Trophoblast cell (in vitro differentiated cells and primary cell): Measurements from ENCODE around the gene UVRAG.

Experiments used
- DNase-seq, 2 donors: peaks; one replicate each; pipeline ENCODE4 v3.0.0-alpha.2; 2016
- H2AFZ ChIP-seq: 2 replicates; pipeline ENCODE4 v1.6.1; 2013; ENCODE audit warnings: low read length, moderate library complexity, mild to moderate bottlenecking; ENCODE audit not compliant: insufficient read depth, poor library complexity
- H2AK5ac ChIP-seq: 2 replicates; pipeline ENCODE4 v1.6.1; 2013; ENCODE audit warnings: mild to moderate bottlenecking, low read length
- H2BK120ac ChIP-seq: 2 replicates; pipeline ENCODE4 v1.6.1; 2013; ENCODE audit warnings: low read length, mild to moderate bottlenecking, moderate library complexity; ENCODE audit not compliant: insufficient read depth, poor library complexity
- H2BK12ac ChIP-seq: 2 replicates; pipeline ENCODE4 v1.6.1; 2013; ENCODE audit warnings: mild to moderate bottlenecking, low read length, moderate library complexity
- H2BK5ac ChIP-seq: 2 replicates; pipeline ENCODE4 v1.6.1; 2013; ENCODE audit warnings: low read length, low read depth, moderate library complexity, mild to moderate bottlenecking; ENCODE audit not compliant: poor library complexity
- H3K14ac ChIP-seq: 2 replicates; pipeline ENCODE4 v1.6.1; 2013; ENCODE audit warnings: mild to moderate bottlenecking, low read length
- H3K18ac ChIP-seq: 2 replicates; pipeline ENCODE4 v1.6.1; 2013; ENCODE audit warnings: mild to moderate bottlenecking, low read length
- H3K23ac ChIP-seq: 2 replicates; pipeline ENCODE4 v1.6.1; 2013; ENCODE audit warnings: low read length
- H3K27ac ChIP-seq: 2 replicates; pipeline ENCODE4 v1.5.1; 2013; ENCODE audit warnings: low read depth, mild to moderate bottlenecking, inconsistent platforms, low read length, moderate library complexity
- H3K27me3 ChIP-seq: 2 replicates; pipeline ENCODE4 v1.6.1; 2013; ENCODE audit warnings: inconsistent platforms, mild to moderate bottlenecking, low read length, moderate library complexity; ENCODE audit not compliant: insufficient read depth
- H3K36me3 ChIP-seq, 2 experiments: 1 replicate in 1 of 2; 2 replicates in 1 of 2; pipeline ENCODE4 v1.6.1; 2013; ENCODE audit warnings: low read length in 2 of 2, mild to moderate bottlenecking in 2 of 2, moderate library complexity in 1 of 2; ENCODE audit not compliant: insufficient read depth in 2 of 2, control insufficient read depth in 1 of 2
- H3K4ac ChIP-seq: 2 replicates; pipeline ENCODE4 v1.6.1; 2013; ENCODE audit warnings: low read depth, mild to moderate bottlenecking, low read length, moderate library complexity
- H3K4me1 ChIP-seq, 2 experiments: 1 replicate in 1 of 2; 2 replicates in 1 of 2; pipeline ENCODE4 v1.6.1; 2013; ENCODE audit warnings: low read length in 2 of 2, mild to moderate bottlenecking in 2 of 2, moderate library complexity in 1 of 2; ENCODE audit not compliant: insufficient read depth in 2 of 2, control insufficient read depth in 1 of 2
- H3K4me2 ChIP-seq: 2 replicates; pipeline ENCODE4 v1.6.1; 2013; ENCODE audit warnings: inconsistent platforms, mild to moderate bottlenecking, low read length, moderate library complexity
- H3K4me3 ChIP-seq: 2 replicates; pipeline ENCODE4 v1.5.1; 2013; ENCODE audit warnings: mild to moderate bottlenecking, low read depth, low read length, inconsistent platforms
- H3K79me1 ChIP-seq: one replicate; pipeline ENCODE4 v1.6.1; 2013; ENCODE audit warnings: low read length
- H3K79me2 ChIP-seq: 2 replicates; pipeline ENCODE4 v1.6.1; 2013; ENCODE audit warnings: low read length, mild to moderate bottlenecking; ENCODE audit not compliant: control insufficient read depth, insufficient read depth, poor library complexity
- H3K9ac ChIP-seq: 2 replicates; pipeline ENCODE4 v1.6.1; 2013; ENCODE audit warnings: mild to moderate bottlenecking, low read length
- H3K9me3 ChIP-seq: 2 replicates; pipeline ENCODE4 v1.6.1; 2013; ENCODE audit warnings: low read depth, mild to moderate bottlenecking, control low read depth, inconsistent platforms, low read length; ENCODE audit not compliant: insufficient read depth
- H4K12ac ChIP-seq: 2 replicates; pipeline ENCODE4 v1.6.1; 2013; ENCODE audit warnings: low read depth, mild to moderate bottlenecking, low read length, moderate library complexity
- H4K8ac ChIP-seq: 2 replicates; pipeline ENCODE4 v1.6.1; 2013; ENCODE audit warnings: low read depth, mild to moderate bottlenecking, low read length, moderate library complexity
- H4K91ac ChIP-seq: one replicate; pipeline ENCODE4 v1.6.1; 2013; ENCODE audit warnings: low read depth, mild to moderate bottlenecking, low read length, moderate library complexity
- WGBS: extraction: QIAGEN DNeasy Blood & Tissue Kit; methylation state at CpG from one replicate; pipeline ENCODE4 v1.1.7; 2013; ENCODE audit warnings: missing lambda C conversion rate; ENCODE audit not compliant: insufficient read length, insufficient coverage; ENCODE audit errors: extremely low coverage; 5-methylcytosine and 5-hydroxymethylcytosine counted together

The UVRAG gene

DNA sequence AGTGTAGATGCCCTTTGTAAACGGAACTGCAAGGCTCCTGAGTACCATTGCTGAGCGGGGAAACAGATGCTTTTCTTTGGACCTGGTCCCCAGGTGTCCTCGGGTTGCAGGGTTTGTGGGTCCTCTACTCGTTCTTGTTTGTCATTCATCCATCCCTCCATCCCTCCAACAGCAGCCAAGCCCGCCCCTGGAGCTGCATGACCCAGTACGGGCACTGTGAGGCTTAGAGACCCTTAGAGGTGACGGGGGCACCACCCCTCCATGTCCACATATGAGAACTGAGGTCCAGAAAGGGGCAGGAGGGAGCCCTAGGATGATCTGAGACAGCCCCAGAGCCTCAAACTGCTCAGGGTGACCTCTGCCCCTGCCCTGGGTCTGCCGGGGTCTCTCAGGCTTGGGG lies 345.8 kb downstream of the UVRAG start:
- H3K27me3 ChIP-seq: no peaks in the 10 kb centered on the region
- H4K12ac ChIP-seq: no peak overlapping the region
- H3K14ac ChIP-seq: no peak overlapping the region
- no peak overlapping the region for H4K8ac ChIP-seq
- no peak overlapping the region for H3K4ac ChIP-seq
- H3K4me1 ChIP-seq: peaks cover 8 to 10% of the 10 kb centered on the region in 2 experiments
- no peak overlapping the region for H2AFZ ChIP-seq
- no CpG with 5 or more reads among the region's 8 CpGs for WGBS
- H3K4me3 ChIP-seq: no peak overlapping the region
- no peak overlapping the region for H3K18ac ChIP-seq
- no peak overlapping the region for H3K9ac ChIP-seq
- no peak overlapping the region for H3K4me2 ChIP-seq
- no peak overlapping the region for H3K27ac ChIP-seq
- peaks cover 4% of the 10 kb centered on the region for H3K79me1 ChIP-seq
- no peak overlapping the region for H3K23ac ChIP-seq
- H2BK5ac ChIP-seq: no peak overlapping the region
- no peak for DNase-seq
- H2BK120ac ChIP-seq: no peak overlapping the region
- peaks cover 2% of the 10 kb centered on the region for H3K79me2 ChIP-seq
- no peaks in the 10 kb centered on the region for H3K36me3 ChIP-seq
- peaks cover 6% of the 10 kb centered on the region for H3K9me3 ChIP-seq
- H2BK12ac ChIP-seq: no peak overlapping the region
- H2AK5ac ChIP-seq: no peak overlapping the region
- no peak overlapping the region for H4K91ac ChIP-seq

DNA sequence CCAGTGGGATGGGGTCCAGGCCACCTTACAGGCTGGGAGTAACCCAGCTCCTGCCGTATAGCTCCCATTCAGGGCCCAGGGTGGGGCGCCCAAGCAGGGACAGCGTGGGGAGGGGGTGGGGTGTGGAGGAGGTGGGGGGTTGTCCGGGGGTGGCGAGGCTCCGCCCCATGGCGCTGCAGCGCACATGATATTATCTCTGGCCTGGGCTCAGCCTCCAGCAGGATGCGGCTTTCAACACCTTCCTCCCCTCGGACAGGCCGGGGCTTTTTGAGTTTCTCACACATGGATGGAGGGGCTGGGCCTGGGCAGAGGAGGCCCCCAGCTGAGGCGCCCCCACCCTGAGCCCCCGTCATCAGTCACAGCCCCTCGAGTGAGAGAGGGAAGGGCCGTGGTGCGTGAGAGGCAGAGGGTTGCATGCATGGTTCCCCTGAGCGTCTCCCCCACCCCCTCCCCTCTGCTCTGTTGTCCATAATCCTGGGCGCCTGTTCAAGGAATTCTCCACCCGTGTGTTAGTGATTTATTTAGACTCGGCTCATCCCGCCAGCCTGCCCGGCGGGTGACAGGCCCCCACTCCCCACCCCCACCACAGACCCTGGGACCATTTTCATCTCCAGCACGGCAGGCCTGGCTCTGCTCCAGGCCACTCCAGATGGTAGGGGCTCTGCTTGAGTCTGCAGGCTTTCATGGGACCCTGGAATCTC lies 346.4 kb downstream of the UVRAG start:
- H3K9me3 ChIP-seq: peaks cover 6% of the 10 kb centered on the region
- no peak overlapping the region for H3K4ac ChIP-seq
- no peak overlapping the region for H3K4me2 ChIP-seq
- H3K23ac ChIP-seq: no peak overlapping the region
- DNase-seq: no peak
- H2AK5ac ChIP-seq: no peak overlapping the region
- no peak overlapping the region for H2BK12ac ChIP-seq
- H2BK5ac ChIP-seq: no peak overlapping the region
- peaks cover 7 to 9% of the 10 kb centered on the region in 2 experiments for H3K4me1 ChIP-seq
- no peak overlapping the region for H2BK120ac ChIP-seq
- H3K18ac ChIP-seq: no peak overlapping the region
- H3K14ac ChIP-seq: no peak overlapping the region
- no peak overlapping the region for H2AFZ ChIP-seq
- no peak overlapping the region for H4K91ac ChIP-seq
- no peak overlapping the region for H3K27ac ChIP-seq
- H3K79me1 ChIP-seq: peaks cover 2% of the 10 kb centered on the region
- no CpG with 5 or more reads among the region's 24 CpGs for WGBS
- no peak overlapping the region for H4K12ac ChIP-seq
- peaks cover 2% of the 10 kb centered on the region for H3K79me2 ChIP-seq
- H3K36me3 ChIP-seq: no peaks in the 10 kb centered on the region
- no peak overlapping the region for H3K9ac ChIP-seq
- no peak overlapping the region for H4K8ac ChIP-seq
- H3K4me3 ChIP-seq: no peak overlapping the region
- H3K27me3 ChIP-seq: no peaks in the 10 kb centered on the region

DNA sequence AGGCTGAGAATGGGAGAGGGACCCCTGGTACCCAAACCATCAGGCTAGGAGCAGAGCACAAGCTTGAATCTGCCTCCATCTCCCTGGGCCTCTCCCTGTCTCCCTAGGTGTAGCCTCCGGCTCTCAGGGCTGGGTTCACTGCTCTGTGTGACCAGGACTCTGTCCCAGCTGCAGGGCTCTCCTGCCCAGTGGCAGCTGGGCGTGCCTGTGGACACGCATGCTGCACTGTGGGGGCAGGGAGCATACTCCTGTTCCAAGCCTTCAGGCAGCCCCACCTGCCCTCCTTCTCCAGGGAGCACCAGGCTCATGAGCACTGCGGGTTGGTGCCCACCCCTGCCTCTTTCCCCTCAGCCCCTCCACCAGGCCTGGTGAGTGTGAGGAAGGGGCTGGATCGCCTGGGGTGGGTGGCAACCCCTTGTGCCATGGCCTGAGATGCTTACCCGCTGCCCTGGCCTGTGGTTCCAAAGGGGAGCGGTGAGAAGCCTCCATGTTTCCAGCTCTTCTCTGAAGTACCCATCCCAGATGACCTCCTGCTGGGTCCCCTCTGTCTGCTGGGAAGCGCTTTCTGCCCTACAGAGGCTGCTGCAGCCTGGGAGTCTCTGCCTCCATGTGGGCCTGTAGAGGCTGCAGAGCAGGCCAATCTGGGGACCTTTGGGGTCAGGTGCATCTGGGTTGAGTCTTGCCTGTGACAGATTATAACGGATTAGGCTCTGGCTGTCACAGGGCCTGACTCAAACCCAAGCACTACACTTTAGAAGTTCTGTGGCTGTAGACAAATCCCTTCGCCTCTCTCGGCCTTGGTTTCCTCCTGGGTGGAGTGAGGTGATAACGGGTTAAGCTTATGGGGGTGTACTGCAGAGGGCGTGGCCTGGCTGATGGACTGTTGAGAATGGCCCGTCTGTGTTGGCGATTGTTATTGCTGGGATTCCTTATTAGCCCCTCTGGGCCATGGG lies 347.6 kb downstream of the UVRAG start:
- no peak overlapping the region for H3K4me3 ChIP-seq
- no peak overlapping the region for H2BK120ac ChIP-seq
- no peaks in the 10 kb centered on the region for H3K36me3 ChIP-seq
- H3K79me1 ChIP-seq: no peaks in the 10 kb centered on the region
- no peak overlapping the region for H4K91ac ChIP-seq
- H4K12ac ChIP-seq: no peak overlapping the region
- no peak overlapping the region for H3K14ac ChIP-seq
- no peak overlapping the region for H3K23ac ChIP-seq
- no peak overlapping the region for H3K4me2 ChIP-seq
- H2AFZ ChIP-seq: no peak overlapping the region
- H3K18ac ChIP-seq: no peak overlapping the region
- H2BK12ac ChIP-seq: no peak overlapping the region
- H3K4me1 ChIP-seq: peaks cover 0 to 2% of the 10 kb centered on the region in 2 experiments
- H4K8ac ChIP-seq: no peak overlapping the region
- no peaks in the 10 kb centered on the region for H3K79me2 ChIP-seq
- WGBS: no CpG with 5 or more reads among the region's 15 CpGs
- no peaks in the 10 kb centered on the region for H3K27me3 ChIP-seq
- no peak for DNase-seq
- no peak overlapping the region for H2BK5ac ChIP-seq
- no peak overlapping the region for H3K9ac ChIP-seq
- H3K9me3 ChIP-seq: peaks cover 6% of the 10 kb centered on the region
- no peak overlapping the region for H3K27ac ChIP-seq
- no peak overlapping the region for H2AK5ac ChIP-seq
- H3K4ac ChIP-seq: no peak overlapping the region

DNA sequence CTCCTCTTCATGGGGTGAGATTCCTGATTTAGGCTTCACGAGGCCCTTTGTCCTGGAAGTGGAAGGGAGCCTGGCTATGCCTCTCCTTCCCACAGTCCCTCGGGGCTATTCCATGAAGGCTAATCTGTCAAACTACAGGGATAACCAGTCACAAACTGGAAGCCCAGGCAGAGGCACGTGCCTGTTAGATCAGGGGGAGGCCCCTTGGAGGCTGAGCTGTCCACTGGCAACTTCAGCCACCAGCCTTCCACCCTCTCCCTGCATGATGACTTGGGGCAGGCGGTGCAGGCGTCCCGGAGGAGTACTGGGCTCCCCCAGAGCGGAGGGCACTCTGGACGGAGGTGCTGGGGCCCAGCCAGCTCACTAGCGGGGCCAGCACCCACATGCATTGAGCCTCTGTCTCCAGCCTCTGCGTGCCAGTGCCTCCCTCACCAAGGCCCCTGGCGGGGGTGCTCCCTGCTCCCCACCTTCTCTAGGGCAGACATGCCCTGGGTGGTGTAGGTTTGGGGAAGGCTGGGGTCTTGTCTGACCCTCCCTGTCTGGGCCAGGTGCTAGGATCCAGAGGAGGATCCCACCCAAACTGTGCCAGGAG lies 348.4 kb downstream of the UVRAG start:
- Histone ChIP-seq H4K91ac (no peak overlapping the region), H2BK5ac (no peak overlapping the region), H3K79me2 (no peaks in the 10 kb centered on the region), H3K4me2 (no peak overlapping the region), H3K4ac (no peak overlapping the region), H3K27me3 (no peaks in the 10 kb centered on the region), H3K23ac (no peak overlapping the region), H3K4me1 (peaks cover 0 to 2% of the 10 kb centered on the region in 2 experiments), H3K4me3 (no peak overlapping the region), H3K18ac (no peak overlapping the region), H2BK12ac (no peak overlapping the region), H3K79me1 (no peaks in the 10 kb centered on the region), H3K9me3 (peaks cover 7% of the 10 kb centered on the region), H4K12ac (no peak overlapping the region), H3K36me3 (no peaks in the 10 kb centered on the region), H3K9ac (no peak overlapping the region), H3K27ac (no peak overlapping the region), H2AFZ (no peak overlapping the region), H3K14ac (no peak overlapping the region), H2BK120ac (no peak overlapping the region), H4K8ac (no peak overlapping the region), H2AK5ac (no peak overlapping the region)
- no peak for DNase-seq
- no CpG with 5 or more reads among the region's 11 CpGs for WGBS
